ENCODE results near the gene ANKS1B.
"Not testable (repeated sequence)": the region's sequence is repeated elsewhere in the genome, so short reads cannot be mapped to it uniquely, and the experiment has no call there.

Gene ANKS1B

GRCh38 chr12:99004799-99005466 is 979.8 kb downstream of the ANKS1B start:
- DNase-seq (ENCODE audit: low spot score), result no peak

GRCh38 chr12:99002731-99003130 is 982.0 kb downstream of the ANKS1B start:
- DNase-seq (ENCODE audit: low spot score), result no peak

GRCh38 chr12:99002156-99002555 is 982.6 kb downstream of the ANKS1B start:
- no peak for DNase-seq (ENCODE audit: low spot score)

- no peak for DNase-seq (ENCODE audit: low spot score)
Measured at GRCh38 chr12:98999559-98999958, 985.2 kb downstream of the ANKS1B start.

- DNase-seq (ENCODE audit: low spot score), result no peak
Measured at GRCh38 chr12:98998697-98999299, 985.9 kb downstream of the ANKS1B start.

- no peak for DNase-seq (ENCODE audit: low spot score)
Measured at GRCh38 chr12:98997899-98998298, 986.8 kb downstream of the ANKS1B start.

GRCh38 chr12:98990648-98991047 is 994.1 kb downstream of the ANKS1B start:
- DNase-seq (ENCODE audit: low spot score), result no peak

- no peak for DNase-seq (ENCODE audit: low spot score)
Measured at GRCh38 chr12:98985156-98985555, 999.6 kb downstream of the ANKS1B start.

GRCh38 chr12:98983647-98984046 is 1001.1 kb downstream of the ANKS1B start:
- DNase-seq (ENCODE audit: low spot score), result no peak

- DNase-seq (ENCODE audit: low spot score), result no peak
Measured at GRCh38 chr12:98980508-98980907, 1004.2 kb downstream of the ANKS1B start.

- no peak for DNase-seq (ENCODE audit: low spot score)
Measured at GRCh38 chr12:98977186-98977585, 1007.5 kb downstream of the ANKS1B start.

GRCh38 chr12:98974767-98975381 is 1009.9 kb downstream of the ANKS1B start:
- DNase-seq (ENCODE audit: low spot score), result no peak

GRCh38 chr12:98973395-98973794 is 1011.3 kb downstream of the ANKS1B start:
- DNase-seq (ENCODE audit: low spot score), result no peak

- no peak for DNase-seq (ENCODE audit: low spot score)
Measured at GRCh38 chr12:98970950-98971349, 1013.8 kb downstream of the ANKS1B start.

- DNase-seq (ENCODE audit: low spot score), result no peak
Measured at GRCh38 chr12:98970210-98970609, 1014.5 kb downstream of the ANKS1B start.

- DNase-seq (ENCODE audit: low spot score), result no peak
Measured at GRCh38 chr12:98968896-98969295, 1015.8 kb downstream of the ANKS1B start.

- not testable (repeated sequence) for DNase-seq (ENCODE audit: low spot score)
Measured at GRCh38 chr12:98957135-98957534, 1027.6 kb downstream of the ANKS1B start.

GRCh38 chr12:98955284-98955683 is 1029.5 kb downstream of the ANKS1B start:
- no peak for DNase-seq (ENCODE audit: low spot score)

GRCh38 chr12:98954506-98954905 is 1030.2 kb downstream of the ANKS1B start:
- DNase-seq (ENCODE audit: low spot score), result no peak

GRCh38 chr12:98951406-98951805 is 1033.3 kb downstream of the ANKS1B start:
- DNase-seq (ENCODE audit: low spot score), result no peak

GRCh38 chr12:98948343-98948949 is 1036.3 kb downstream of the ANKS1B start:
- DNase-seq (ENCODE audit: low spot score), result no peak

GRCh38 chr12:98945864-98946263 is 1038.9 kb downstream of the ANKS1B start:
- no peak for DNase-seq (ENCODE audit: low spot score)

GRCh38 chr12:98939926-98940325 is 1044.8 kb downstream of the ANKS1B start:
- no peak for DNase-seq (ENCODE audit: low spot score)

Measured in CD4-positive, alpha-beta T cell treated with Interleukin-6 at 100 ng/mL for 8 hours (primary cell).